HG02610 (cell line): ENCODE data around the gene CCR9.

ENCODE experiments used
- ATAC-seq: cut with Tn5 transposase; IDR thresholded peaks from one replicate; pipeline ENCODE4 v1.9.1; 2021; ENCODE audit warnings: mild to moderate bottlenecking, moderate library complexity; ENCODE audit not compliant: unreplicated experiment

The CCR9 gene

DNA sequence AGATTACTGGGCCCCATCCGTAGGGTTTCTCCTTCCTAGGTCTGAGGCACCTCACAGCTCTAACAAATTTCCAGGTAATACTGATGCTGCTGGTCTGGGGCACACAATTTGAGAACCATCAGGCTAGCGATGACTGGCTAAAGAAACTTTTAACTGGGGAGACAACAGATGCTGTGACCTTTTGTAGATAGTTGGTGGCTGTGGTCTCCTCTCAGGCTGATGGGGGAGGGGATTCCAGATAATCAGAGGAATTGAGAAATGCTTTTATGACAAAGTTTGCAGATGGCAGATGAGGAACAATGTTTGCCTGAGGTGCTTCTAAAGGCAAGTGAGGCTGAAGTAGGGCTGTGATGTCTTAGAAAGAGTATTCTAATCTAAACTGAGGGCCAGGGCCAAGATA lies 13.8 kb upstream of the CCR9 start:
- no peak for ATAC-seq

DNA sequence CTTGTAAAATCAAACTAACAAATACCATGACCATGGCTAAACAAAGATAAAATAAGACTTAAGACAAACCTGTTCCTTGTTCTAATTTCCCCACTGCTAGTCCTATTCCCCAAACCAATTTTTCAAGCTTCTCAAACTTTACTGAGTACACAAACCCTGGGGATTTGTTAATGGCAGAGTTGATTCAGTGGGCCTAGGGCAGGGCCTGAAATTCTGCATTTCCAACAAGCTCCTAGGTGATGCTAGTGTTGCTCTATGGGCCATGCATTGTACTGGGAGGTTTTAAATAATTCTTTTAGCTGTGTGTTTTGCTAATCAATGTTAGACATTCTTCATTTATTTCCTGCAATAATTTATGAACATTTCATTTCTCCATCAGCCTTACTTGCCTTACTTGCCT lies 13.3 kb upstream of the CCR9 start:
- no peak for ATAC-seq

DNA sequence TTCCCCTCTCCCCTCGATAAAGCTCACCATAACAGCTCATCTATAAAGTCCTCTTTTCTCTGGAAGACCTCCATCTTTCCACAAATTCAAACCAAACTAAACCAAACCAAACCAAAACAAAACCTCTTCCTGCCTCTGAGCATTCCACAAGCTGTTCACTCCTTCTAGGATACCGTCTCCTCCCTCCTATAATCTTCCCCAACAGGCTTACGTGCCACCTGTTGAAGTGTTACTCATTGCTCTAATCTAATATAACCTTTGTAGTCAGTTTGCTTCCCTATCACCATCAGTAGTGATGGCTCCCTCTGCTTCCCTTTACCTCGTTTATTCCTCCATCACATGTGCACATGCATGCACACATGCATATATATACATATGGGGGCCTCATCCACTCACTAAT lies 12.7 kb upstream of the CCR9 start:
- no peak for ATAC-seq

- ATAC-seq, result no peak
These were observed 11.5 kb upstream of the CCR9 start for GRCh38 chr3:45874677-45875346.

DNA sequence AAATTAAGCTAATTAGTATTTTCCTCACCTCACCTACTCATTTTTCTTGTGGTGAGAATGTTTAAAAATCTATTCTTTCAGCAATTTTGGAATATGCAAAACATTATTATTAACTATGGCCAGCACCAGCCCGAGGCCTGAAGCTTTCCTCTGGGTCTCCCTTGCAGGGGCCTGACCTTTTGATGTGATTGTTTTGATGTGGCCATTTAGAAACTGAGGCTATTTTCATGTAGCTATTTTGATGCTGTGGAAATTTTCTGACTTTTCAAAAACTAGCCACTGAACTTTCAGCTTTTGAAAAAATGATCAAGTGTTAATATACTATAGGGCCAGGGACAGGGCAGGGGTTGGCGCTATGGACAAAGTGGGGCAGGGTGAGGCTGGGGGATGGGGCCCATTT lies 8.2 kb upstream of the CCR9 start:
- ATAC-seq, result no peak

DNA sequence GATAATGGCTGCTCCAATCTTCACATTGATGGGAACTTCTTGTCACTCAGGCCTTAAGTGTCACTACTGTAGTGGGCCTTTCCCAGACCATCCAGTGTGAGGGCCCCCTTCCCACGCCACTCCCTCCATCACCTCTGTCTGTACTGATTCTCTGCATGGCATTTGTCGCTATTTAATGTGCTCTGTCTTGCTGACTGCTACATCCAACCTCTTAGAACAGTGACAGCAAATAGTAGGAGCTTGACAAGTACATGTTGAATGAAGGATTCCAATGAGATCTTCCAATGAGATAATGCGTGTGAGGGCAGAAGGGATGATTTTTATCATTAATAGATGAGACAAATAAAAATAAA lies 5.6 kb upstream of the CCR9 start:
- ATAC-seq, result no peak

DNA sequence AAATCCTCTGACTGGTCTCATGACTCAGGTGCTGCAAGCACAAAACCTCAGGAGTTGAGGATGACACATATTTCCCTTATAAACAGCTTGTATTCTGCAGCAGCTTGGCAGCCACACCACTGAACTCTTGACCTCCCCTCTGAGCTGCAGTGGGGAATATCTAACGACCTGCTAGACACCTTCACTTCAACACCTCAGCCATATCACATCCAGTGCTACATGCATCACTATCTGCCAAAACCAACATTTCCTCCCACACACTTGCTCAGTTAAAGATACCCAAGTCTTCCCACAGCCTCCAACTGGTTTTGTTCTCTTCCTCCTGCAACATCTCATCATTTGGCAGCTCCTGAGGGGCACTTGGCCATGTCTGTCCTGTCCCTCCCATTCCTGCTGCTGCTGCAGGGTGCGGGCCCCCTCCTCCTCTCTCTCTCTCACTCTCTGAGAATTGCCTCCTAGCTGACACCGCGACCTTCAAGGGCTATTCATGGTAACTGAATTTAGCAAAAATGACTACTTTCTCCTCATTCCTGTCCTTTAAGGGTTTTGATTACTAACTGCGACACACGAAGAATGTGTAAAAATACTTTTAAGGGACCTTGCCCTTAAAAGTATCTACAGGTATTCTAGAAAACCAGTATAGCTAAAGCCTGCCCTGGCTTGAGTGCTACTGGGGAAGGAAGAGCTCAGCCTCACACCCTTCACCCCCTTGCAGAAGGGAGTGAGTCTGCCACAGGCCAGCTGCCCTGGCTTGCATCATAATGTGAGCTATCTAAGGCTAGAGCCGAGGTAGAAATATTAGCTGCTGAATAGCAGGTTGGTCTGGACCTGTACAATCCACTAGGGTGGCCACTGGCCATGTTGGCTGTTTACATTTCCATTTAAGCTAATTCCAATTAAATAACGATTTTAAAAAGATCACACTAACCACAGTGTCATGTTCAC lies 5.0 kb upstream of the CCR9 start:
- ATAC-seq, result no peak

DNA sequence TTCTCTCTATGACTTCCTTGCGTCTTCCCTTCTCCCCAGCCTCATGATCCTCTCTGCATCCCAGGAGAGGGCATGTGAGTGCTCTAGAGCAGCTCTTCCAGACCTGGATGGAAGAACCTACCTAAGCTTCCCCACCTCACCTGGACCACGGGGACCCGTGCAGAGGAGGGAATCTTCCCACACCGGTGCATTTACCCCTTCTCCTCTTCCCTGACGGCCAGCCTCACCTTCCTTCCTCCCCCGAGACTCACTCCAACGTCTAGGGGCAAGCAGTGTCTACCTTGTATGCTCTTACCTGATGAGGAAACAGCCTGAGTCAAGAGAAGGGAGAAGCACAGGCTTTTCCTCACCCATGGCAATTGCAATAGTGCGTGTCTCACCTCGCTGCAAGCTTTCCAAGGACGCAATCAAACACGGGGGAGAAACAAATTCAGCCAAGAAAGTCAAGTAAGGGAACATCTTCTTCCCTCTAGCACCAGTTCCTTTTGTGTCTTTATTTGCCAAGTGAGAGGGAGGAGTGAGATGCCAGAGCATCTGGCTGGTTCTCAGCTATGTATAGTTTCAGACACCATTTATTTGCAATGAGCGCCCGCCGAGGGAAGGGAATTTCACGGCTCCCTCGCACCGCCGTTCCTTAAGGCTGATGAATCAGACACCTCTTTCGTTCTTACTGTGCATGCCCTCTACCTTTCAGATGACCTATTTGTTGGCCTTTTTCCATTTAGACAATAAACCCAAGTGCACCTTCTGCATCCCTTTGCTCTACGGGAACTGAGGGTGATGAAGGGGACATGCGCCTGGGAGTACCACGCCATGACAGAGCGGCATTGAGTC lies 1.8 kb upstream of the CCR9 start:
- ATAC-seq, result no peak

- ATAC-seq, result no peak
These were observed 942 bp downstream of the CCR9 start for GRCh38 chr3:45887285-45887684.

DNA sequence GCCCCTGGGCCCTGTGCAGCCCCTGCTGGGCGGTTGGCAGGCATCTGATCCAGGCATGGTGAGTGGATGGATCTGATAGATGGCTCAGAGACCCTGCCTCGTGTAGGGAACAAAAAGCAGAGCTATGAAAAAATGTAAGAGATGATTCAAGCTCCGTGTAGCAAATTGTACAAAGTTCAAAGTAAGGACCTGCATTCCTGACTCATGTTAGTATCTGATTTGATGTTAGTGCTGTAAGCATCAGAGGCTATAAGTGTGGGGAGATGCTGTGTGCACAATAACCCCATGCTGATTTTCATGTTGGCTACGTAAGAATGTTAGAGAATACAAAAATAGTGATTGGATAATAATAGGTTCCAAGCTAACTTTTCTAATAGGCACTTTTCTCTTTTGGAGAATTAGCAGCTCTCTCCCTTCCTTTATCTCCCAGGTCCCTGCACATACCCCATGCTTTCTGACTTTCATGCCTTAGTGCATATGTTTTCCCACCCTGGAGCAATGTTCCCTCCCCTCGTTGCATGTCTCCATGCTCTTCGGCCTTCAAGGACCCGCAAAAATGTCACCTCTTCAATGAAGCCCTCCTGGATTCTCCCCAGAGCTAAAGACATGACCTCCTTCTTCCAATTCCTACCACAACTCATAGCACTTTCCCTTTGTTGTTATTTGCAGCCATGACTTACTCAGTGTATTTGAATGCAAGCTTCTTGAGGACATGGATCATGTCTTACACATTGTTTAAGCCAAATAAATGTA lies 1.6 kb downstream of the CCR9 start:
- no peak for ATAC-seq

DNA sequence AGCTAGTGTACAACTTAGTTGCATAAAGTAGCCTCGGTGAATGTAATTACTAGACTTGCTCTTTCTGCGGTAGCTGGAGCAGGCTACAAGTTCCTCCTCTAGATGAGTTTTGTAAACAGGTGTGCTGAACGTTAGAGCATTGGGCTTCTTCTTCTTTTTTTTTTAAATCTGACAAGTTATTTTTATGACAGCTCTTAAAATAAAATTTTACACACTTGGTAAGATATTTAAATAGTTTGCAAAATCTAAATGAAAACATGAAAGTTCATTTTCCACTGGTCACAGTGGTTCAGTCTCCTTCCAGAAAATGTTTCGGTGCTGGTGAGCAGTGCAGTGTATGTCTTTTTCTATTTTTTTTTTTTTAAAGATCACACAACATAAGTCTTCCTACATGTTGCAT lies 3.0 kb downstream of the CCR9 start:
- ATAC-seq, result no peak

DNA sequence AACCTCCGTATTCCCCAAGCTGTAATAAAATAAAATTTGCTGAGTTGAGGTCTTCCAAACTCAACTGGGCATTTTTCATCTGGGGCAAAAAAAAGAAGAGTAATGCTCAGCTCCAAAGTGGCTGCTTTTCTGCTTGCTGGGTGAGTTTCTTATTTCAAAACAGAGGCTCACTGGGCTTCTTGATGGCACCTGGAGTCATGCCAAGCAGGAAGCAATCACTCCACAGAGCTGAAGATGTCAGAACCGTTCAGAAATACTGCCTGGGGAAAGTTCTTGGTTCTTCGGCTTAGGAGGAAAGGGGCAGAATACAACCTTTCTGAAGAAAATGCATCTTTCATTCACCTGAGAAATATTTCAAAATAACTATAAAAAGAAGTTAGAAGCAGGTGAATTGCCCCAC lies 4.1 kb downstream of the CCR9 start:
- ATAC-seq, result no peak

GRCh38 chr3:45892161-45892560 lies 5.8 kb downstream of the CCR9 start:
- no peak for ATAC-seq

- ATAC-seq, result no peak
These were observed 7.7 kb downstream of the CCR9 start for GRCh38 chr3:45894015-45894414.

- no peak for ATAC-seq
These were observed 9.5 kb downstream of the CCR9 start for GRCh38 chr3:45895686-45896468.

GRCh38 chr3:45896956-45897355 lies 10.6 kb downstream of the CCR9 start:
- ATAC-seq, result no peak

- ATAC-seq, result peak; percentile 68
These were observed 18.6 kb downstream of the CCR9 start for GRCh38 chr3:45904931-45905330.

DNA sequence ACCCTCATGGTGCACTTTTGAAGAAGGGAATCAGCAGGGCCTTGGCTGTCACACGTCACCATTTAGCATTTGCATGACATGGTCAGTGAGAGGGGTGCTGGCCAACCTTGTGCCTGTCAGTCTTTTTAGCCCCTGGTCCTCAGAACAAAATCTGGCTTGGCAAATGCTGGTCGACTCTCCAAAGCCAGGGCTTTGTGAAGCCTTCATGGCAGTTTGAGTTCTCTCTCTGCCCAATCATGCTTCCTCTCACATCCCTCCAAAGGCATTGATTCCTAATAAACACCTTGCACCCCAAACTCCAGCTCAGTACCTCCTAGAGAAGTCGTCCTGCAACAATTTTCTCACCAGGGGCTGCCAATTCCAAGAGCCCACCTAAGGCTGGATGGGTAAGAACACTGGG lies 19.4 kb downstream of the CCR9 start:
- no peak for ATAC-seq

DNA sequence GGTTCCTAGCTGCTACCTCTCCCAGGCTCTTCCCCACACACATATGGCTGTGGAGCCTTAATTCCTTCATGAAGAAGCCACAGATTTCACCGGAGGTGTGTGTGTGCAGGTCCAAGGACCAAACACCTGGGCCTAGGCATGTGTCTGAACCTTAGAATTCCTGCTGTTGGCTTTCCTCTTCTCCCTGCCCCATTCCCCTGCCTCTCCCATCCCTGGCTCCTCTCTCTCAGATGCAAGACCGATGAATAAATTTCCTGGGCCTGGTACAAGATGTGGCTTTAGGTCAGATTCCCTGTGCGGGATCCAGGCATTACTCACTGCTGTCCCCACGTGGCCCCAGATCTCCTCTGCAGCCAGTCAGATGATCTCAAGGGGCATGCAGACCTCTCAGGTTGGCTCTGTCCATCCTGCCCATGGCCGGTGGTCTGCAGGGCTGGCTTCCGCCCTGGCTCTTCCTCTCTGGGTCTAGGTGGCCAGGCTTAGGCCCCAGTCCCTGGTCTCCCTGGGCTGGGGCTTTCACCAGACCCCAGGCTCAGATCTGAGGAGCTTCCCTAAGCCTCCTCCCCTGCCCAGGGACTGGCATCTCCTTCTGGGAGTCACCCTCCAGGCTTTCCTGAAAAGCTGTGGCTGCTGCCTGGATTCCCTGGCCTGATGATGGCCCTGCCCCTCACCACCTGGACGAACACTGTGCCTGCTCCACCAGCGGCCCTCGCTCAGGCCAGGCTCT lies 20.5 kb downstream of the CCR9 start:
- ATAC-seq, result no peak
